ENCODE results near the gene ANTXR2.

The ANTXR2 gene

GRCh38 chr4:80065601-80066000, 7.4 kb downstream of the ANTXR2 start:
- DNase-seq: no peak

GRCh38 chr4:80062527-80062926, 10.5 kb downstream of the ANTXR2 start:
- DNase-seq: no peak

DNA sequence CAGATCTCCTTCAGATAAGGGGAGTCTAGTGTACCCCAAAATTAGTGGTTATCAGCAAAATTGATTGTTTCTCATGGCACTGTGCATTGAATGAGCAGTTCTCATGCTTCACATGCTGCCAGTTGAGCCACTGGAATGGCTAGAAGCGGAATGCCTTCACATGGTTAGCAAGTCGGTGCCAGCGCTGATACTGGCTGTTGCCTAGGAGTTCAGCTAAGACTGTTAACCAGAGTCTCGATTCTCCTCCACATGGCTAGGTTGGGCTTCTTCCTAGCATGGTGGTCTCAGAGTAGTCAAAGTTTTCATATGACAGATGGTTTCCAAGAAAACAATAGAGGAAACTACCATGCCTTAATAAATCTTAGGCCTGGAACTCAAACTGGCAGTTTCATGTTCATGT, 12.2 kb downstream of the ANTXR2 start:
- no peak for DNase-seq

GRCh38 chr4:80058740-80059139, 14.3 kb downstream of the ANTXR2 start:
- DNase-seq: no peak

DNA sequence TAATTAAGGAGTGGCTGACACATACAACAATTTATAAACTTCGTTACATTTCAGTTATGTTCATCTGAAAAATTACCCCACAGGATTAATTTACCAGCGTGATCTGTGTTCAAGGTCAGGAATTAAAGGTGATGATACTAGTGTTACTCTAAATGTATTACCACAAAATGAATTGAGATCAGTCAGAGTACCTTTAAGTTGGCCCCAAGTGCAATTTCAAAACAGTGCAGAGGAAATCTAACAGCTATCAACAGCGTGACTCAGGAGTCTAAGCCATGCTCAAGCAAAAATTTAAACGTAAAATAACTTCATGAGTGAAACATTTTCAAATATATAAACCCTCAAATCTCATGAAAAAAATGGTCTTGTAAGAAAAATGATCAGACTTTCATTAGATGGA, 18.7 kb downstream of the ANTXR2 start:
- DNase-seq: no peak

GRCh38 chr4:80053140-80053910, 19.7 kb downstream of the ANTXR2 start:
- DNase-seq: no peak

- DNase-seq: no peak
These were observed 23.1 kb downstream of the ANTXR2 start for GRCh38 chr4:80049813-80050534.

DNA sequence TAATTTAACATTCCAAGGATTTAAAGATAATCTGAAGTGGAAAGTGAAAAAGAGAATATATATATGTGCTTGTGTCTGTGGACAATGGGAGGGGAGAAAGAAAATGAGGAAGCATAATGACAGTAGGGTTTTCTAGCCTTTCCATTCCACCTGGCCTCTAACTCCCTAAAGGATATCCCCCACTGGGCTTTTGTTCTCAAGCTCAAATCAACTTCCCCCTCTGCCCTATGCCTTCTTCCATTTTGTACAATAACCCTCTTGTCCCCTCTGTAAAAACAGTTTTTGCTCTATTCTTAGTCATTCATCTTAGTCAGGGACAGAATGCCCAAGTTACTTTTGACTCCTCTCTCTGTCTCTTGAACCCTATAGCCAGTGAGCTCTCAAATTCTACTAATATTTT, 23.6 kb downstream of the ANTXR2 start:
- no peak for DNase-seq

DNA sequence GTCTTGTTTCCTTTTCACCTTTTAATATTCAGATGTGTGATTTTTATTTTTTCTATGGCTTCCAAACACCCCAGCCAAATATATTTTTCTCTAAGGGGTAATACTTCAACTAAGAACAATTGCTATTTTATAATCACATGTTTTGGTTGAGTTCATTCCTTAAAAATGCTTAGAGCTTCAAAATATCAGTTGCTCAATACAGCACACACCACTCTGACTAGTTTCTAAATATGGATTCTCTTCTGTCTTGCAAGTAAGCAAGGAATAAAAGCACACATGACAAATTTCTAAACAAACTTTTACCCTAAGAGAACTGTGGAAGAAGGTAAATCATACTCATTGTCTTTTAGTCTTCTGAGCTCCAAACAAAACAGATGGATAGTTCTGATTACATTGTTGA, 27.2 kb downstream of the ANTXR2 start:
- DNase-seq: no peak

GRCh38 chr4:80043541-80043940, 29.5 kb downstream of the ANTXR2 start:
- no peak for DNase-seq

- no peak for DNase-seq
These were observed 30.2 kb downstream of the ANTXR2 start for GRCh38 chr4:80042821-80043220.

DNA sequence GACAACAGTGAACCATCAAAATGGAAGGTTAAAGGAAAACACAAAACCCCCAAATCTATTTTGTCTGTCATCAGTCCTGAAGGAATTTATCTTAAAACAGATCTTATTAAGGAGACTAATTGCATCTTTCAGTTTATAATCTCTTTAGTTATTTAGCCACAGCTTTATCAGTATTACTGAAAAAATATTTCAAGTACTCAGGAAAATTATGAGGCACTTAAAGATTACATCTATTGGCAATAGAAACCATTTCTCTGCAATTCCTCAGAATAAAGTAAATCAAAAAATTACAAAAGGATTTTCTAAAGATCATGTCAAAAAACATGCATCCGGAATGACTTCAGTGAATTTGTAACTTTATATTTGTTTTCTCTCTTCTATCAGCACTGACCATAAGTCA, 35.2 kb downstream of the ANTXR2 start:
- DNase-seq: no peak

GRCh38 chr4:80036949-80037685, 35.9 kb downstream of the ANTXR2 start:
- DNase-seq: no peak

- DNase-seq: no peak
These were observed 36.7 kb downstream of the ANTXR2 start for GRCh38 chr4:80036306-80036705.

DNA sequence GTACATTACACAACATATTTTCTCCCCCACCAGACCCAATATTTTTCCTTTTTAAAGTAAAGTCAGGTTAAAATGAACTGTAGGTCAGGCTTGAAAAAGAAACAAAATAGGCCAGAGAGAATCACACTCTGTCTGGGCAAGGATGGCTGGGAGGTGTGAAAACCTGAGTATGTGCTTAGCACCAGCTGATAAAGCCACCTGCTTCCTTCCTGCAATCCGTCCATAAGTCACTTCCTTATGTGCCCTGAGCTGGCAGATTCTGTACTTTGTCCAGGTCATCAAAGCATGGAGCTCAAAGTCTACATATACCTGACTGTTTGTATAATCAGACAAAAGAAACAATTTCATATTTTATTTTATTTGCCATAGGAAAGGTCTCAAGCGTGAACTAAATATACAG, 37.7 kb downstream of the ANTXR2 start:
- DNase-seq: no peak

DNA sequence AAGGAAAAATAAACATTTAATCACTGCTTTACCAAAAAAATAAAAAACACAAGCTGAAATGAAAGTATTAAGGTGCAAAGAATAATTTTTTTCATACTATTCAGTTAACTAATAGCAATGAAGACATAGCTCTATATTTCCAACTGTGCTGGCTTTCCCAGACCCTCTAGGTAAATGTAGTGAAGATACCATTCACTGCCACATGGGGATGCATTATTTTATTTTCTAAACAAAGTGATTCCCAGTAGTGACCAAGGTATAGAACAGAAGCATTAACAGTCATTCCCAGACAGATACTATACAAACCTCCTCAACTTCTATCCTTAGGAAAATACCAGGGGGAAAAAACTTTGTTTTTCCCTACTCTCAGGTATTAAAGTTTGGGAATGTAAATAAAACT, 39.4 kb downstream of the ANTXR2 start:
- no peak for DNase-seq

GRCh38 chr4:80029364-80029763, 43.7 kb downstream of the ANTXR2 start:
- DNase-seq: no peak

DNA sequence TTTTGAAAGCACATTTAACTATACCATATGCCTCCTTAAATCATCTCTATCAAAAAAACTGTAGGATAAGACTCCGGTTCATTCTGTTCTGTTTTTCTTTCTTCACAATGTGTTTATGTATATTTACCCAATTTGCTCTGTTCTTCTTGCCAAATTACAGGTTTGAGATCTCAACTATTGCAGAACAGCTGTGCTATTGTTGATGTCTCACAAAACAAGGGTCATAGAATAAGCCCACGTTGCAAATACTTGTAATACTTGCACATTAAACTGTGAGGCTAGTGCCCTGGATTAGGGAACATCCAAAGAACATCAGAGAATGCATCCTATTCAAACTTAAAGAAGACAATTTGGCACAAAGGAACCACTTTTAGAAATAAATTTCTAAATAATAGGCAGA, 45.4 kb downstream of the ANTXR2 start:
- DNase-seq: no peak

DNA sequence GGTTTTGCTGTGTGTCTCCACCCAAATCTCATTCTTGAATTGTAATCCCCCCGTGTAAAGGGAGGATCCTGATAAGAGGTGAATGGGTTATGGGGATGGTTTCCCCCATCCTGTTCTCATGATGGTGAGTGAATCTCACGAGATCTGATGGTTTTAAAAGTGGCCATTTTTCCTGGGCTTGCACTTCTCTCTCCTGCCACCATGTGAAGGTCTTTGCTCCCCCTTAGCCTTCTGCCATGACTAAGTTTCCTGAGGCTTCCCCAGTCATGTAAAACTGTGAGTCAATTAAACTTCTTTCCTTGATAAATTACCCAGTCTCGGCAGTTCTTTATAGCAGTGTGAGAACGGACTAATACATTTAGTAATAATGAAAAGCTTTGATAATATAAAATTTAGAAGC, 46.9 kb downstream of the ANTXR2 start:
- DNase-seq: no peak

- no peak for DNase-seq
These were observed 48.7 kb downstream of the ANTXR2 start for GRCh38 chr4:80024335-80024734.

GRCh38 chr4:80022282-80022681, 50.7 kb downstream of the ANTXR2 start:
- no peak for DNase-seq

GRCh38 chr4:80017125-80017854, 55.7 kb downstream of the ANTXR2 start:
- no peak for DNase-seq

DNA sequence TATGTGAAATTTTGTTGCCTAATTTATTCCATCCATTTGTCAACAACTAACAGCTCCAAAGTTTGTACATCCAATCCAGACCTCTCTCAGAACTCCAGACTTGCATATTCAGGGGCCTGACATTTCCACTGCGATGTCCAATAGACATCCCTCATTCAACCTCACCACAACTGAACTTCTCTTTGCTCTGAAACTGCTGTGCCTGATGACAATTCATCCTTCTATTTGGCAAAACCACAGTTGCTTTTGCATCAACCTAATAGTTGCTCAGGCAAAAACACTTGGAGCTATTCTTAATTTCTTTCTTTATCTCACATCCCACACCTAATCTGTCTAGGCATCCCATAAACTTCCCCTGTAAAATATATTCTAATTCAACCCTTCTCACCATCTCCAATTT, 56.5 kb downstream of the ANTXR2 start:
- no peak for DNase-seq

Measured in NCI-H2107 (cell line).